Activated CD8-positive, alpha-beta T cell treated with anti-CD3 and anti-CD28 coated beads for 36 hours (primary cell): ENCODE results near the gene ZNF124. TPM values are rescaled to one million over a fixed set of nuclear protein-coding genes. Genes with fewer than 3 reads are reported as not detected.
"Not testable (repeated sequence)": the region's sequence is repeated elsewhere in the genome, so short reads cannot be mapped to it uniquely, and the experiment has no call there.

Source experiments
- ATAC-seq: fragments of 200-7000 bp; cut with Tn5 transposase; one replicate; pipeline ENCODE4 v1.10.0; 2021; ENCODE audit warnings: mild to moderate bottlenecking, moderate library complexity
- CTCF ChIA-PET: fragments of 350-600 bp; sonication (Branson Sonifier 250); formaldehyde crosslinking; loops from one replicate; lab custom pipeline; 2021; ENCODE audit warnings: antibody characterized with exemption; lab: Charles Lee
- POLR2A ChIA-PET: fragments of 350-600 bp; sonication (Branson Sonifier 250); formaldehyde crosslinking; loops from one replicate; lab custom pipeline; 2021; ENCODE audit warnings: antibody characterized with exemption; lab: Charles Lee
- DNase-seq: peaks from one replicate; pipeline ENCODE4 v3.0.0-alpha.2; 2020
- H3K27ac Mint-ChIP-seq: one replicate; pipeline ENCODE4 v1.8.0; 2021; ENCODE audit warnings: mild to moderate bottlenecking, mixed read lengths
- H3K27me3 Mint-ChIP-seq: one replicate; pipeline ENCODE4 v1.8.0; 2021; ENCODE audit warnings: mixed read lengths
- H3K36me3 Mint-ChIP-seq: one replicate; pipeline ENCODE4 v1.8.0; 2021; ENCODE audit warnings: low read depth, mixed read lengths
- H3K4me1 Mint-ChIP-seq: one replicate; pipeline ENCODE4 v1.8.0; 2021; ENCODE audit warnings: low read depth, mixed read lengths
- H3K4me3 Mint-ChIP-seq: one replicate; pipeline ENCODE4 v1.8.0; 2021; ENCODE audit warnings: mild to moderate bottlenecking, moderate library complexity, mixed read lengths
- H3K9me3 Mint-ChIP-seq: one replicate; pipeline ENCODE4 v1.8.0; 2021; ENCODE audit warnings: mixed read lengths
- intact Hi-C: fragments of 100-400 bp; cut with micrococcal nuclease; formaldehyde crosslinking; loops from one replicate; pipeline ENCODE4 v1.10.0; 2022
- total RNA-seq, 2 experiments: library from RNA; stranded (reverse); gene quantifications; one replicate each; pipeline ENCODE4 v1.2.3, GENCODE V29; 2021
- TF ChIP-seq, protein P1 (sequence below): fragments of 200-600 bp; IDR thresholded peaks from one replicate; pipeline ENCODE4 v1.8.0; 2022; ENCODE audit warnings: antibody characterized with exemption, mild to moderate bottlenecking

The ZNF124 gene
- total RNA-seq, 2 experiments from 2014 or later = 15.5 to 16.8 TPM

DNA sequence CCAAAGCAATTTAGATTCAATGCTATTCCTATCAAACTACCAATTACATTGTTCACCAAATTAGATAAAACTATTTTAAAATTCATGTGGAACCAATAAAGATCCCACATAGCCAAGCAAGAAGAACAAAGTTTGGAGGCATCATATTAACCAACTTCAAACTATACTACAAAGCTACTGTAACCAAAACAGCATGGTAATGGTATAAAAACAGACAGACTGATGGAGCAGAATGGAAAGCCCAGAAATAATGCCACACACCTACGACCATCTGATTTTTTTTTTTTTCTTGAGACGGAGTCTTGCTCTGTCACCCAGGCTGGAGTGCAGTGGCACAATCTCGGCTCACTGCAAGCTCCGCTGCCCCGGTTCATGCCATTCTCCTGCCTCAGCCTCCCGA lies 7.1 kb downstream of the ZNF124 start:
- H3K4me1 Mint-ChIP-seq = peaks cover 38% of the 10 kb centered on the region
- TF ChIP-seq, protein P1, sequence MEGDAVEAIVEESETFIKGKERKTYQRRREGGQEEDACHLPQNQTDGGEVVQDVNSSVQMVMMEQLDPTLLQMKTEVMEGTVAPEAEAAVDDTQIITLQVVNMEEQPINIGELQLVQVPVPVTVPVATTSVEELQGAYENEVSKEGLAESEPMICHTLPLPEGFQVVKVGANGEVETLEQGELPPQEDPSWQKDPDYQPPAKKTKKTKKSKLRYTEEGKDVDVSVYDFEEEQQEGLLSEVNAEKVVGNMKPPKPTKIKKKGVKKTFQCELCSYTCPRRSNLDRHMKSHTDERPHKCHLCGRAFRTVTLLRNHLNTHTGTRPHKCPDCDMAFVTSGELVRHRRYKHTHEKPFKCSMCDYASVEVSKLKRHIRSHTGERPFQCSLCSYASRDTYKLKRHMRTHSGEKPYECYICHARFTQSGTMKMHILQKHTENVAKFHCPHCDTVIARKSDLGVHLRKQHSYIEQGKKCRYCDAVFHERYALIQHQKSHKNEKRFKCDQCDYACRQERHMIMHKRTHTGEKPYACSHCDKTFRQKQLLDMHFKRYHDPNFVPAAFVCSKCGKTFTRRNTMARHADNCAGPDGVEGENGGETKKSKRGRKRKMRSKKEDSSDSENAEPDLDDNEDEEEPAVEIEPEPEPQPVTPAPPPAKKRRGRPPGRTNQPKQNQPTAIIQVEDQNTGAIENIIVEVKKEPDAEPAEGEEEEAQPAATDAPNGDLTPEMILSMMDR = no peak
- ChIA-PET POLR2A (interaction anchor here (0.6 kb wide), 1 partner anchor 112 kb away, joined by 3 read pairs; no protein-coding TSS in a partner anchor), CTCF (interaction anchor here (0.9 to 1.8 kb wide), 2 partner anchors 25 to 194 kb away, joined by 4 read pairs; no protein-coding TSS in a partner anchor)
- ATAC-seq = no peak
- H3K4me3 Mint-ChIP-seq = no peak overlapping the region
- H3K27me3 Mint-ChIP-seq = no peaks in the 10 kb centered on the region
- H3K36me3 Mint-ChIP-seq = peaks cover 87% of the 10 kb centered on the region
- H3K27ac Mint-ChIP-seq = no peak overlapping the region
- no peak for DNase-seq
- intact Hi-C loops = loop anchor here (5.0 kb wide), 1 partner anchor 37 kb away; no protein-coding TSS in a partner anchor
- peaks cover 76% of the 10 kb centered on the region for H3K9me3 Mint-ChIP-seq

DNA sequence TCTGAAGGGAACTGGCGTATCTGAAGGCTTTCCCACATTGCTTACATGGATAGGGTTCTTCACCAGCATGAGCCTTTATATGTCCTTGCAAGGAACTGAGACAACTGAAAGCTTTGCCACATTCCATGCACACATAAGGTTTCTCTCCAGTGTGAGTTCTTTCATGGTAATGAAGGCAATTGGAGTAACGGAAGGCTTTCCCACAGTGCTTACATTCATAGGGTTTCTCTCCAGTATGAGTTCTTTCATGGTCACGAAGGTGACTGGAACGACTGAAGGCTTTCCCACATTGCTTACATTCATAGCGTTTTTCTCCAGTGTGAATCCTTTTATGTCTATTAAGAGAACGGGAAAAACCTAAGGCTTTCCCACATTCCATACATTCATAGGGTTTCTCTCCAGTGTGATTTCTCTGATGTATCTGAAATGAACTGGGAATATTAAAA lies 15.0 kb downstream of the ZNF124 start:
- ATAC-seq (no peak), DNase-seq (no peak)
- TF ChIP-seq, protein P1 = no peak
- intact Hi-C loops = no loop called here
- no peaks in the 10 kb centered on the region for H3K4me1 Mint-ChIP-seq
- CTCF ChIA-PET = no interaction called here
- H3K4me3 Mint-ChIP-seq = no peak overlapping the region
- peaks cover 87% of the 10 kb centered on the region for H3K36me3 Mint-ChIP-seq
- POLR2A ChIA-PET = no interaction called here
- H3K9me3 Mint-ChIP-seq = peaks cover 68% of the 10 kb centered on the region
- no peaks in the 10 kb centered on the region for H3K27me3 Mint-ChIP-seq
- H3K27ac Mint-ChIP-seq = no peak overlapping the region

DNA sequence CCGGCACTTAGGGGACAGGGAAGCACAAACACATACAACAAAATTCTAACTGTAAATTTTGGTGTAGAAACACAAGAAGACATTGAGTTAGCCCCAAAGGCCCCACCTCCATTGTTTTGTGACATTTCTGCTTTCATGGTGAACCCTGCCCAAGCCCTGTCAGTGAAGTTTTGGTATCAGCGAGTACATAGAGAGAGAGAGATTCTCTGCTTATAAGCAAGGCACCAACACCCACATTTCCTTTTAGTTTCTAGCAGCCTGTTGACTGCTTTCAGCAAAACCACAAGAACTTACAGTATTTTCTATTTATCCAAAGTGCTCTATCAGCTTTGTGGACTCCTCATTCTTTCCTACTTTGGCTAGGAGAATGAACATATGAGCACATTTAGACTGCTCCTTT lies 24.0 kb downstream of the ZNF124 start:
- ATAC-seq = peak; percentile 17
- Mint-ChIP-seq H3K4me3 (no peak overlapping the region), H3K27me3 (no peaks in the 10 kb centered on the region), H3K36me3 (peaks cover 83% of the 10 kb centered on the region), H3K27ac (no peak overlapping the region), H3K4me1 (peaks cover 8% of the 10 kb centered on the region), H3K9me3 (peaks cover 55% of the 10 kb centered on the region)
- ChIA-PET POLR2A (no interaction called here), CTCF (interaction anchor here (1.0 kb wide), 1 partner anchor 19 kb away, joined by 3 read pairs; no protein-coding TSS in a partner anchor)
- DNase-seq = no peak
- TF ChIP-seq, protein P1 = no peak
- intact Hi-C loops = no loop called here

DNA sequence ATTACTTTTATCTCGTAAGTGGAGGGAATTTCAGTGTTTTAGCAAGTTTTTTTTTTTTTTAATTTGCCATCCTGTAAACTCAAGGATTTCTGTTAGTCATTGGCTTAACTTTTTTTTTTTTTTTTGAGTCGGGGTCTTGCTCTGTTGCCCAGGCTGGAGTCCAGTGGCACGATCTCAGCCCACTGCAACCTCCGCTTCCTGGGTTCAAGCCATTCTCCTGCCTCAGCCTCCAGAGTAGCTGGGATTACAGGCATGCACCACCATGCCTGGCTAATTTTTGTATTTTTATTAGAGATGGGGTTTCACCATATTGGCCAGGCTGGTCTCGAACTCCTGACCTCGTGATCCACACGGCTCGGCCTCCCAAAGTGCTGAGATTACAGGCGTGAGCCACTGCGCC lies 24.7 kb downstream of the ZNF124 start:
- H3K27ac Mint-ChIP-seq, H3K4me1 Mint-ChIP-seq, POLR2A ChIA-PET, H3K4me3 Mint-ChIP-seq, H3K27me3 Mint-ChIP-seq, intact Hi-C loops, DNase-seq, ATAC-seq: not testable (repeated sequence)
- H3K36me3 Mint-ChIP-seq = peaks cover 81% of the 10 kb centered on the region
- H3K9me3 Mint-ChIP-seq = peaks cover 55% of the 10 kb centered on the region
- CTCF ChIA-PET = interaction anchor here (1.0 to 1.2 kb wide), 4 partner anchors 16 to 92 kb away, joined by 3 to 4 read pairs (median 3); no protein-coding TSS in a partner anchor

DNA sequence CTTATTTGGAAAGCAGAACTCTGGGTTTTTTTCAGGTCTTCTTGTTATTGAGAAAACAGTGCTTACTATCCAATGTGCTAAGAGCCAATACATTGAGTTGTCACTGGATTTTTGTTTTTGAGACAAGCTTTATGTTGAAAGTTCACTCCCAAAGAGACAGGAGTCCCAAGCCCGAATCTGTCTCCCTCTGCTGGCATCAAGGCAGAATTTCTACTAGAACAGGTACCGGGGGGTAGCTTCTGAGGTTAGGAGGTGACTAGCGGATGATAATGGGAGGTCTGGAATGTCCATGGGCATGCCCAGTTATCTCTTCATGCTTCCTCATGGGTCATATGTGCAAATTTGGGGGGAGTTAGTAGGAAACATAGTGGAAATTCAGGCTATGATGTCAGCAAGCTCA lies 25.1 kb downstream of the ZNF124 start:
- CTCF ChIA-PET = interaction anchor here (1.0 to 1.2 kb wide), 4 partner anchors 15 to 92 kb away, joined by 3 to 4 read pairs (median 3); no protein-coding TSS in a partner anchor
- Mint-ChIP-seq H3K27me3 (no peaks in the 10 kb centered on the region), H3K4me1 (peaks cover 8% of the 10 kb centered on the region)

More for the DNA sequence above, 25.1 kb downstream of the ZNF124 start:
- intact Hi-C loops = no loop called here
- ATAC-seq (no peak), DNase-seq (no peak)
- Mint-ChIP-seq H3K36me3 (peaks cover 83% of the 10 kb centered on the region), H3K27ac (no peak overlapping the region), H3K4me3 (no peak overlapping the region), H3K9me3 (peaks cover 54% of the 10 kb centered on the region)
- TF ChIP-seq, protein P1 = no peak
- POLR2A ChIA-PET = no interaction called here
